GM18861 (cell line): ENCODE data around the gene ST3GAL4.
A peak's percentile ranks its signal among the peaks of the same experiment; 100 is the strongest.

ENCODE experiments used
- ATAC-seq: cut with Tn5 transposase; IDR thresholded peaks from one replicate; pipeline ENCODE4 v1.9.1; 2021; ENCODE audit not compliant: unreplicated experiment

ST3GAL4 gene

GRCh38 chr11:126405374-126405773, 49.9 kb downstream of the ST3GAL4 start:
- ATAC-seq = no peak

GRCh38 chr11:126405906-126406305, 50.4 kb downstream of the ST3GAL4 start:
- ATAC-seq = no peak

- no peak for ATAC-seq
Observed at GRCh38 chr11:126406368-126406767, 50.9 kb downstream of the ST3GAL4 start.

GRCh38 chr11:126407101-126407521, 51.6 kb downstream of the ST3GAL4 start:
- ATAC-seq = no peak

GRCh38 chr11:126407682-126408288, 52.3 kb downstream of the ST3GAL4 start:
- ATAC-seq = no peak

DNA sequence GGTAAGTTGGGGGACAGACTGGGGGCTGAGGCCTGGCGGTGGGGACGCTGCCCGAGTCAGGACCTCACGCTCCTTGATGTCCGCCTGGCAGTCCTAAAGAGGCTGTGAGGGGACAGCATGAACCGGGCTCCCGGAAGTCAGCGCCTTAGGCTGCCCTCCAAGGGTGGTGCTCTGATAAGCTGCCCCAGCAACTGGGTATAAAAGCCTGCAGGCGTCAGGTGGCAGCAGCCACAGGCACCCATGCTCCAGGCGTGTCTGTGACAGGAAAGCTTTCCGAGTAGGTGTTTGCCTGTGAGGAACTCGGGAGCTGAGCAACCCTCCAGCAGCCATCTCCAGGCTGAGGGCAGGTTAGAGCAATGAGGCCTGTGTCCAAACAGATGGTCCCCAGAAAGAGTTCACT, 53.0 kb downstream of the ST3GAL4 start:
- ATAC-seq = no peak

- no peak for ATAC-seq
Observed at GRCh38 chr11:126408901-126409619, 53.6 kb downstream of the ST3GAL4 start.

- no peak for ATAC-seq
Observed at GRCh38 chr11:126409620-126409985, 54.1 kb downstream of the ST3GAL4 start.

- no peak for ATAC-seq
Observed at GRCh38 chr11:126410649-126411048, 55.2 kb downstream of the ST3GAL4 start.

- ATAC-seq = no peak
Observed at GRCh38 chr11:126411971-126412381, 56.5 kb downstream of the ST3GAL4 start.

GRCh38 chr11:126413426-126413825, 57.9 kb downstream of the ST3GAL4 start:
- ATAC-seq = no peak

GRCh38 chr11:126413843-126414405, 58.4 kb downstream of the ST3GAL4 start:
- ATAC-seq = no peak

GRCh38 chr11:126414615-126415014, 59.1 kb downstream of the ST3GAL4 start:
- no peak for ATAC-seq

DNA sequence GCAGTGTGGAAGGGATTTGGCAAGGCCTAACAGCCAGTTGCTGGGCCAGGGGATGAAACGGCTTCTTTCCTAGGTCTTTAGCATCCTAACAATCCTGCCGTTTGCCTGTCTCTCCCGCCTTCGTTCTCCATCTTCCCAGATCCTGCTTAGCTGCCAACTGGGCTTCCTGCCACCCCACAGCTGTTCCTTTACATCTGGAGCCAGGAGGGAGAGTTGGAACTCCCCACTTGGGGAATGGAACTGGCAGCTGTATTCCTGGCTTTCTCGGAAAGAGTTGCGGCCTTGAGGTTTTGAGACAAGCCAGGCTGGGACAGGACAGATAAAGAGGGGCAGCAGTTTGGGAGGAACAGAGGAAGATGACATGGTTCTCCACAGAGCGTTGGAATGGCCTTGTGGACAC, 59.6 kb downstream of the ST3GAL4 start:
- ATAC-seq = no peak

GRCh38 chr11:126415669-126416420, 60.4 kb downstream of the ST3GAL4 start:
- ATAC-seq = no peak

- ATAC-seq = peak; percentile 68
Observed at GRCh38 chr11:126416542-126417090, 61.1 kb downstream of the ST3GAL4 start.

- no peak for ATAC-seq
Observed at GRCh38 chr11:126417091-126417862, 61.8 kb downstream of the ST3GAL4 start.

DNA sequence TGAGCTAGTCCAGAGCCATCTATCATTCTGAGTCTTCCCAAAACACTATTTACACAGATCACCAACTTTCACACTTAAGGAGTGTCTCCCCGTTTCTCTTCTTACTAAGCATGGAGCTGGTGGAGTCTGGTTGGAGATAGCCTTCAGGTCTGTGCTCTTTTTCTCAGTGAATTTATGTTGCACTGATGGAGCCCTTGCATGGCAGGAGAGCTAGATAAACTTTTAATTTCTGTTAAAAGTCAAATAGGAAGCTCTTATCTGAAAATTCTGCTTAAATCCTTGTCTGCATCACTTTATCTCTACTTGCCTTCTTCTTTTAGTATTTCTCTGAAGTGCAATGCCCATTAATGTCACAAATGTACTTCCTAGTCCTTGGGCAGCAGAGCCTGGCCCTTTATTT, 63.4 kb downstream of the ST3GAL4 start:
- ATAC-seq = no peak

DNA sequence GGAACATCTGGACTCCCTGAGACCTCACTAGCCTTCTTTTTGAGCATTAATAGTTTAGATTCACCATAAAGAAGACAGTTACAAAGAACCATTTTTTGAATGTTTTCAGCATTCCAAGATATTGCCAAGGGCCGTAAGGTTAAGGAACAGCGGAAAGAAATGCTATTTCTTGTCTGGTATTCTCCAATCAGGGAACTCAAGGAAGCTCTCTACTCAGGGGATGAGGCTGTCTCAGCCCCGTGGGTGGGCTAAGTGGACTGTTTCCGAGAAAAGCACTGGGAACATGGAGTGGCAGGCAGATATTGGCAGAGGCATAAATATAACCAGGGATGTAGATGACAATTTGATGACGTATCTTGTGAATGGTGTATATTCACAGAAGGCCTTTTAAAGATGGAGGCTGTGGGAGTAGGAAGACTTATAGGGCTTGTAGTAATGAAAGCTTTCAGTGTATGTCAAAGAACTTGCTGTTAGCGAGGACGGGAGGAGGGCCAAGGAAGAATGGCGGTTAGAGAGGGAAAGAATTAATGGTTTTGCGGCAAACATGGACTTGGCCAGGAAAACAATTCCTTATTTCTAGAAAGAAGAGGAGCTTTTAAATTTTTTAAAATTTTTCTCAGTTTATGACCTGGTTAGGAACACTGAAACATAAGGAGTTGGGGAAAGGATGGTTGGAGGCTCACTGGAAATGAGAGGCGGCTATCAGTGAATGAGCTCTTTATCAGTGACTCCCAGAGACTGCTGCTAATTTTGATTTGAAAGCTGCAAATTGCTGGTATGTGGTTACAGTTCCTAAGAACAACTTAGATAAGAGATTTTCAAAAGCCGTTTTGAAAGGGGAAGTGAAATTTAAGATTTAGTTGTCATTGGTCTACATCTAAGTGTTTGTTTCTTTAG, 64.6 kb downstream of the ST3GAL4 start:
- ATAC-seq = peak; percentile 90
